ENCODE measurements around the gene IFIT2.

The IFIT2 gene

DNA sequence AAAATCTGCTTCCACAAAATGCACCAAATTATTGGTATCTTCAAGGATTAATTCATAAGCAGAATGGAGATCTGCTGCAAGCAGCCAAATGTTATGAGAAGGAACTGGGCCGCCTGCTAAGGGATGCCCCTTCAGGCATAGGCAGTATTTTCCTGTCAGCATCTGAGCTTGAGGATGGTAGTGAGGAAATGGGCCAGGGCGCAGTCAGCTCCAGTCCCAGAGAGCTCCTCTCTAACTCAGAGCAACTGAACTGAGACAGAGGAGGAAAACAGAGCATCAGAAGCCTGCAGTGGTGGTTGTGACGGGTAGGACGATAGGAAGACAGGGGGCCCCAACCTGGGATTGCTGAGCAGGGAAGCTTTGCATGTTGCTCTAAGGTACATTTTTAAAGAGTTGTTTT lies 38.0 kb downstream of the IFIT2 start:
- no peak for TF ChIP-seq SIN3A (IDR thresholded peaks at IDR 0.05; ENCODE audit: borderline replicate concordance, insufficient read depth, low read length)
- TF ChIP-seq FOXP2 (optimal IDR thresholded peaks at IDR 0.05; ENCODE audit: borderline replicate concordance, extremely low read depth, extremely low read length, insufficient read depth): no peak
- no peak for TF ChIP-seq POLR2AphosphoS5 (IDR thresholded peaks at IDR 0.05; ENCODE audit: low read depth, low read length)
- TF ChIP-seq, protein P1, sequence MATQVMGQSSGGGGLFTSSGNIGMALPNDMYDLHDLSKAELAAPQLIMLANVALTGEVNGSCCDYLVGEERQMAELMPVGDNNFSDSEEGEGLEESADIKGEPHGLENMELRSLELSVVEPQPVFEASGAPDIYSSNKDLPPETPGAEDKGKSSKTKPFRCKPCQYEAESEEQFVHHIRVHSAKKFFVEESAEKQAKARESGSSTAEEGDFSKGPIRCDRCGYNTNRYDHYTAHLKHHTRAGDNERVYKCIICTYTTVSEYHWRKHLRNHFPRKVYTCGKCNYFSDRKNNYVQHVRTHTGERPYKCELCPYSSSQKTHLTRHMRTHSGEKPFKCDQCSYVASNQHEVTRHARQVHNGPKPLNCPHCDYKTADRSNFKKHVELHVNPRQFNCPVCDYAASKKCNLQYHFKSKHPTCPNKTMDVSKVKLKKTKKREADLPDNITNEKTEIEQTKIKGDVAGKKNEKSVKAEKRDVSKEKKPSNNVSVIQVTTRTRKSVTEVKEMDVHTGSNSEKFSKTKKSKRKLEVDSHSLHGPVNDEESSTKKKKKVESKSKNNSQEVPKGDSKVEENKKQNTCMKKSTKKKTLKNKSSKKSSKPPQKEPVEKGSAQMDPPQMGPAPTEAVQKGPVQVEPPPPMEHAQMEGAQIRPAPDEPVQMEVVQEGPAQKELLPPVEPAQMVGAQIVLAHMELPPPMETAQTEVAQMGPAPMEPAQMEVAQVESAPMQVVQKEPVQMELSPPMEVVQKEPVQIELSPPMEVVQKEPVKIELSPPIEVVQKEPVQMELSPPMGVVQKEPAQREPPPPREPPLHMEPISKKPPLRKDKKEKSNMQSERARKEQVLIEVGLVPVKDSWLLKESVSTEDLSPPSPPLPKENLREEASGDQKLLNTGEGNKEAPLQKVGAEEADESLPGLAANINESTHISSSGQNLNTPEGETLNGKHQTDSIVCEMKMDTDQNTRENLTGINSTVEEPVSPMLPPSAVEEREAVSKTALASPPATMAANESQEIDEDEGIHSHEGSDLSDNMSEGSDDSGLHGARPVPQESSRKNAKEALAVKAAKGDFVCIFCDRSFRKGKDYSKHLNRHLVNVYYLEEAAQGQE (IDR thresholded peaks at IDR 0.05; ENCODE audit: insufficient read depth in 1 of 2, low read depth in 2 of 2, low read length in 2 of 2): no peak
- TF ChIP-seq TAF1 (IDR thresholded peaks at IDR 0.05; ENCODE audit: borderline replicate concordance, insufficient read depth, low read length): no peak

DNA sequence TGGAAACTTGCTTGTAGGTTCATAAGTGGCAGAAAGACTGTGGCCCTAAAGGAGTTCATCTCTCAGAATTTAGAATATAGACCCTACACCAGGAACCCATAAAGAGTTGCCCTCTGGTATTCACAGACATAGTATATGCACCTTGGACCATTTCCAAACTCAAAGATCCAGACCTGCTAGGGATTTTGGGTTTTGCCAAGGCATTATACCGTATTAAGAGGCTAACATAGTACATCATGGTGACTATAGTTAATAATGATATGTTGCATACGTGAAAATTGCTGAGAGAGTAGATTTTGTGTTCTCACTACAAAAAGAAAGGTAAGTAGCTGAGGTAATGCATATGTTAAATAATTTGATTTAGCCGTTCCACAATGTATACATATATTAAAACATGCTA lies 39.8 kb downstream of the IFIT2 start:
- no peak for TF ChIP-seq POLR2AphosphoS5 (IDR thresholded peaks at IDR 0.05; ENCODE audit: low read depth, low read length)
- no peak for TF ChIP-seq SIN3A (IDR thresholded peaks at IDR 0.05; ENCODE audit: borderline replicate concordance, insufficient read depth, low read length)
- TF ChIP-seq, protein P1 (IDR thresholded peaks at IDR 0.05; ENCODE audit: insufficient read depth in 1 of 2, low read depth in 2 of 2, low read length in 2 of 2): no peak
- TF ChIP-seq TAF1 (IDR thresholded peaks at IDR 0.05; ENCODE audit: borderline replicate concordance, insufficient read depth, low read length): no peak
- no peak for TF ChIP-seq FOXP2 (optimal IDR thresholded peaks at IDR 0.05; ENCODE audit: borderline replicate concordance, extremely low read depth, extremely low read length, insufficient read depth)

DNA sequence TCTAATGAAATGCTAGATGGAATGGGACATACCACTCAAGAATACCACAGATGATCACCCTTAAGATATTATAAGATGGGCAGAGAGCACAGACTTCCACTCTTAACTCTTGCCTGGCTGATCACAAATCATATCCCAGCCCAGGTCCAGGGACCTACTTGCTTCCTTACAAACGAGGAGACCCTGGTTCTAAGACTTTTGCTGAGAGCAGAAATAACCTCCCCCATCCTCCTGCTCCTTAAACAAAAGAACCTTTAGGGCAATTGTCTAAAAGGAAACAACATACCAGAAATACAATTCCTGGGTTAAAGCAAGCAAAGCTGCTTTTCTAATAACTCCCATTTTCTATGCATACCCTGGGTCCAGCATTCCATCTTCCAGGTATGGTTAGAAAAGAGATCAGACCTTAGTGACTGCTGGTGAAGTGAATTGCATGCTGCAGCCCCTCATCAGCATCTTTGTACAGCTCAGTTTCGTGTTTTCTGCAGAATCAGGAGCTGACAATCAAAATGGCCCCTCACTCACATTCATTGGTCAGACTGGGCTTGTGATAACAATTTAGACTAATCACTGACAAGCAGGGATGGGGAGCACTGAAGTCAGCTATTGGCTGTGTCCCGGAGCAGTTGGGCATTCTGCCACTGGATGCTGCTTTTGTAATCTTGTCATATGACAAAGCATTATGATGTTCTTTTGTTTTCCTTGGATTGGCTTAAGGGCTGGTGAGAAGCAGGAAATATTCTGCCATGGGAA lies 40.5 kb downstream of the IFIT2 start:
- no peak for TF ChIP-seq TAF1 (IDR thresholded peaks at IDR 0.05; ENCODE audit: borderline replicate concordance, insufficient read depth, low read length)
- no peak for TF ChIP-seq POLR2AphosphoS5 (IDR thresholded peaks at IDR 0.05; ENCODE audit: low read depth, low read length)
- TF ChIP-seq, protein P1 (IDR thresholded peaks at IDR 0.05; ENCODE audit: insufficient read depth in 1 of 2, low read depth in 2 of 2, low read length in 2 of 2): no peak
- no peak for TF ChIP-seq SIN3A (IDR thresholded peaks at IDR 0.05; ENCODE audit: borderline replicate concordance, insufficient read depth, low read length)
- no peak for TF ChIP-seq FOXP2 (optimal IDR thresholded peaks at IDR 0.05; ENCODE audit: borderline replicate concordance, extremely low read depth, extremely low read length, insufficient read depth)

DNA sequence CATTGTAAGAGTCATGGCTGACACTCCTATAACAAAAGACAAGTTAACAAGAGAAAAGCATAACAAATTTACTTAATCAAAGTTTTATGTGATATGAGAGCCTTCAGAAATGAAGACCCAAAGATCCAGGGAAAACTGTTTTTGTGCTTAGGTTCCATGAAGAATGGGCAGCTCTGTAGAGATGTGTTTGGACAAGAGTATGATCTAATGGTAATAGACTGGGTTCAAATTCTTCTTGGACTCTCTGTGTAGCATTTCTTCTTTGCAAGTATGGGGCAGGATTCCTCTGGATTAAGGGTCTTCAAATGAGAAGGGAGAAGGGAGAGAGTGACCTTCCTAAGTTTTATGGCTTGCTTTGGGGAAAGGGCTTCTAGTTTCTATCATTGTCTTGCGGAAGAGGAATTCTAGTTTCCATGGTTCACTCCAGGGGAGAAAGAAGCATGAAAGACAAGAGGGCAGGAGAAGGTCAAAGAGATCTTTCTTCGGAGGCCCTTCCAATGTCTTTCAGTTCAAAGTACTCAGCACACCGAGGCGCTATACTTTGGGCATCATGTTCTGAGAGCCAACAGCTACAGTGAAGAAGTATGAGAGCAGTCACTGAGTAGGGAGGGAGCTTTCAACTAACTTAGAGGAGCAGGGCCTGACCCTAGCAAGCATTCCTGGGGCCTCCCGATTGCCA lies 41.4 kb downstream of the IFIT2 start:
- no peak for TF ChIP-seq SIN3A (IDR thresholded peaks at IDR 0.05; ENCODE audit: borderline replicate concordance, insufficient read depth, low read length)
- no peak for TF ChIP-seq TAF1 (IDR thresholded peaks at IDR 0.05; ENCODE audit: borderline replicate concordance, insufficient read depth, low read length)
- no peak for TF ChIP-seq POLR2AphosphoS5 (IDR thresholded peaks at IDR 0.05; ENCODE audit: low read depth, low read length)
- TF ChIP-seq FOXP2 (optimal IDR thresholded peaks at IDR 0.05; ENCODE audit: borderline replicate concordance, extremely low read depth, extremely low read length, insufficient read depth): no peak
- TF ChIP-seq, protein P1 (IDR thresholded peaks at IDR 0.05; ENCODE audit: insufficient read depth in 1 of 2, low read depth in 2 of 2, low read length in 2 of 2): no peak

Data from PFSK-1 (cell line).